Neuron (in vitro differentiated cells): Measurements from ENCODE around the gene ITM2B.
A peak's percentile ranks its signal among the peaks of the same experiment; 100 is the strongest.
"Not testable (repeated sequence)": the region's sequence is repeated elsewhere in the genome, so short reads cannot be mapped to it uniquely, and the experiment has no call there.

Experiments used
- H2AFZ ChIP-seq: one replicate; pipeline ENCODE4 v1.6.1; 2013; ENCODE audit warnings: low read depth, mild to moderate bottlenecking, inconsistent platforms, low read length, moderate library complexity
- H3K27me3 ChIP-seq: one replicate; pipeline ENCODE4 v1.6.1; 2013; ENCODE audit warnings: low read length; ENCODE audit not compliant: insufficient read depth
- H3K36me3 ChIP-seq: one replicate; pipeline ENCODE4 v1.6.1; 2013; ENCODE audit warnings: low read length; ENCODE audit not compliant: insufficient read depth
- H3K4me1 ChIP-seq: one replicate; pipeline ENCODE4 v1.6.1; 2013; ENCODE audit warnings: low read length; ENCODE audit not compliant: insufficient read depth
- H3K4me3 ChIP-seq: 2 replicates; pipeline ENCODE4 v1.5.1; 2013; ENCODE audit warnings: mild to moderate bottlenecking, low read length, moderate library complexity
- H3K9me3 ChIP-seq: one replicate; pipeline ENCODE4 v1.6.1; 2013; ENCODE audit warnings: low read length

ITM2B gene

GRCh38 chr13:48233046-48233888 lies at the start of gene ITM2B:
TSS of gene ITM2B (plus strand) at chr13:48233206. CDS start at chr13:48233361, 155 bp downstream.
- Histone ChIP-seq H3K4me1 (peaks cover 36% of the 10 kb centered on the region), H3K36me3 (no peaks in the 10 kb centered on the region), H2AFZ (peak within 1 kb of the TSS; percentile 73)

GRCh38 chr13:48184260-48184659 lies 48.7 kb upstream of the ITM2B start:
- H3K4me1 ChIP-seq, result no peaks in the 10 kb centered on the region
- H3K4me3 ChIP-seq, result no peak overlapping the region
- no peaks in the 10 kb centered on the region for H3K36me3 ChIP-seq
- H3K9me3 ChIP-seq, result no peaks in the 10 kb centered on the region
- no peaks in the 10 kb centered on the region for H3K27me3 ChIP-seq
- no peak overlapping the region for H2AFZ ChIP-seq

More at GRCh38 chr13:48233046-48233888, at the start of gene ITM2B:
- no peaks in the 10 kb centered on the region for H3K27me3 ChIP-seq
- H3K4me3 ChIP-seq, result peak within 1 kb of the TSS; percentile 89
- no peaks in the 10 kb centered on the region for H3K9me3 ChIP-seq

GRCh38 chr13:48185018-48185417 lies 48.0 kb upstream of the ITM2B start:
- Histone ChIP-seq H3K4me3 (no peak overlapping the region), H3K36me3 (no peaks in the 10 kb centered on the region)

DNA sequence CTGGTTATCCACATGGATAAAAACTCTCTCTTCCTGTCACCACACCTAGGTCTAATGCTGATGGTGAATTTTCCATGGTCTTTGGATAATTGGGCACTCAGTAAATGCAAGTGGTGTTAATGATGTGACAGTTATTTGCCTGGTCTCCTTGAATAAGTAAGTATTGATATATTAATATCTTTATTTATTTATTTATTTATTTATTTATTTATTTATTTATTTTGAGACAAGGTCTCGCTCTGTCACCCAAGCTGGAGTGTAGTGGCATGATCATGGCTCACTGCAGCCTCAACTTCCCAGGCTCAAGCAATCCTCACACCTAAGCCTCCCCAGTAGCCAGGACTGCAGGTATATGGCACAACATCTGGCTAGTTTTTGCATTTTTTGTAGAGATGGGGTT lies 46.3 kb upstream of the ITM2B start:
- H3K4me3 ChIP-seq, result no peak overlapping the region
- H3K27me3 ChIP-seq, result no peaks in the 10 kb centered on the region
- no peak overlapping the region for H2AFZ ChIP-seq
- no peaks in the 10 kb centered on the region for H3K36me3 ChIP-seq
- H3K4me1 ChIP-seq, result no peaks in the 10 kb centered on the region
- H3K9me3 ChIP-seq, result no peaks in the 10 kb centered on the region

More at GRCh38 chr13:48185018-48185417, 48.0 kb upstream of the ITM2B start:
- H3K27me3 ChIP-seq, result no peaks in the 10 kb centered on the region
- H3K9me3 ChIP-seq, result no peaks in the 10 kb centered on the region
- no peaks in the 10 kb centered on the region for H3K4me1 ChIP-seq
- no peak overlapping the region for H2AFZ ChIP-seq

DNA sequence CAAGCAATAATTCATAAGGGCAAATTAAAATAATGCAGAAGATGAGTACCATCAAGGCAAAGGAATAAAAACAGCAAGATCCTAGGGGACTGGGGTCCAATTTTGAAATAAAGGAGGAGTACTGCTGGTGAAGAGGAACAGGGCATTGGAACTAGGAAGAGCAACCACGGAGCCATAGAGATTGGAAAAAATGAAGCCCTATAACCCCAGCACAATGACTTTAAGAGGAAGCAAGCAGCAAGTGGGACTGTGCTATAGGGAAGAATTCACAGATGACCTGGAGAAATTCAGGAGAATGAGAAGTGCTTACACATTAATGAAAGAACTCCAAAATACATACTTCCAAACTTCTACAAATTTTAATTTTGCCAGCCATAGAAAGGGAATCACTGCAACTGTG lies 44.9 kb upstream of the ITM2B start:
- Histone ChIP-seq H3K36me3 (no peaks in the 10 kb centered on the region), H3K27me3 (no peaks in the 10 kb centered on the region), H3K4me1 (no peaks in the 10 kb centered on the region), H3K9me3 (no peaks in the 10 kb centered on the region), H2AFZ (no peak overlapping the region), H3K4me3 (no peak overlapping the region)

GRCh38 chr13:48188601-48189000 lies 44.4 kb upstream of the ITM2B start:
- no peak overlapping the region for H3K4me3 ChIP-seq
- H3K4me1 ChIP-seq, result no peaks in the 10 kb centered on the region
- no peaks in the 10 kb centered on the region for H3K36me3 ChIP-seq
- H3K9me3 ChIP-seq, result no peaks in the 10 kb centered on the region
- no peaks in the 10 kb centered on the region for H3K27me3 ChIP-seq
- no peak overlapping the region for H2AFZ ChIP-seq

- Histone ChIP-seq H3K27me3 (no peaks in the 10 kb centered on the region), H3K4me1 (no peaks in the 10 kb centered on the region), H3K36me3 (no peaks in the 10 kb centered on the region), H2AFZ (no peak overlapping the region), H3K9me3 (no peaks in the 10 kb centered on the region), H3K4me3 (no peak overlapping the region)
Measured at GRCh38 chr13:48189171-48189570, 43.8 kb upstream of the ITM2B start.

- Histone ChIP-seq H3K27me3 (no peaks in the 10 kb centered on the region), H3K4me1 (no peaks in the 10 kb centered on the region), H3K9me3 (no peaks in the 10 kb centered on the region), H3K36me3 (no peaks in the 10 kb centered on the region), H2AFZ (no peak overlapping the region), H3K4me3 (no peak overlapping the region)
Measured at GRCh38 chr13:48192411-48192935, 40.5 kb upstream of the ITM2B start.

DNA sequence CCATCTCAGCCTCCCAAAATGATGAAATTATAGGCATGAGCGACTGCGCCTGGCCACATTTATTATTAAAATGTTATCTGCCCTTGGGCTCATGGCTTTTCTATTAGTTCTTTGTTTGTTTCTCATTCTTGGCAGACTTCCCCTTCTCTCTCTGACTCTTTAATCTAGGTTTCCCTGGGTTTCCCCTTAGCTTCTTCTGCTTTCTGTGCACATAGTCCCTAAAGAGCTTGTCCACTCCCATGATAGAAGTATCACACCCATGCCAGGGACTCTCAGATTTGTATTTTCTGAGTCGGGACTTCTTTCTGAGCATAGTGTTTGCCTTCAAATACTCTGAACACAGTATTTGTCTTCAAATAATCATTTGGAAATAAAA lies 38.6 kb upstream of the ITM2B start:
- Histone ChIP-seq H3K9me3 (no peaks in the 10 kb centered on the region), H3K36me3 (no peaks in the 10 kb centered on the region), H3K27me3 (no peaks in the 10 kb centered on the region), H3K4me1 (no peaks in the 10 kb centered on the region), H2AFZ (no peak overlapping the region), H3K4me3 (no peak overlapping the region)

GRCh38 chr13:48199404-48199946 lies 33.5 kb upstream of the ITM2B start:
- Histone ChIP-seq H3K9me3 (no peaks in the 10 kb centered on the region), H3K4me1 (no peaks in the 10 kb centered on the region), H3K27me3 (no peaks in the 10 kb centered on the region)

DNA sequence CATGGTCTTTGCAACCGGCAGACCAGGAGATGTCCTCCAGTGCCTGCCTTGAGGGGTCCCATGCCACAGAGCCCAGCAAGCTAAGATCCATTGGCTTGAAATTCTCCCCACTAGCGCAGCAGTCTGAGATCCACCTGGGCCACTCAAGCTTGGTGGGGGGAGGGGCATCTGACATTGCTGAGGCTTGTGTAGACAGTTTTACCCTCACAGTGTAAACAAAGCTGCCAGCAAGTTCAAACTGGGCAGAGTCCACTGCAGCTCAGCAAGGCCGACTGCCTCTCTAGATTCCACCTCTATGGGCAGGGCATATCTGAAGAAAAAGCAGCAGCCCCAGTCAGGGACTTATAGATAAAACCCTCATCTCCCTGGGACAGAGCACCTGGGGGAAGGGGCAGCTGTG lies 32.0 kb upstream of the ITM2B start:
- no peaks in the 10 kb centered on the region for H3K36me3 ChIP-seq

More at GRCh38 chr13:48199404-48199946, 33.5 kb upstream of the ITM2B start:
- Histone ChIP-seq H2AFZ (no peak overlapping the region), H3K36me3 (no peaks in the 10 kb centered on the region), H3K4me3 (no peak overlapping the region)

DNA sequence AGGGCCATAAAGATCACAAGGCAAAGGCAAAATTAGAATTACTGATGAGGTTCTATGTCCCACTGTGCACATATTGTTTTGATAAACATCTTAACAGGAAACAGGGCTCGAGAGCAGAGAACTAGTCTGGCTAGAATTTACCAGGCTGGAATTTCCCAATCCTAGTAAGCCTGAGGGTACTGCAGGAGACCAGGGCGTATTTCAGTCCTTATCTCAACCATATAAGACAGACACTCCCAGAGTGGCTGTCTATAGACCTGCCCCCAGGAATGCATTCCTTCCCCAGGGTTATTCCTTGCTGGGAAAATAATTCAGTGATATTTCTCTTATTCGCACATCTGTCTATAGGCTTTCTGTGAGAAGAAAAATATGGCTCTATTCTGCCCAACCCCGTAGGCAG lies 25.8 kb upstream of the ITM2B start:
- not testable (repeated sequence) for H2AFZ ChIP-seq, H3K27me3 ChIP-seq, H3K9me3 ChIP-seq, H3K36me3 ChIP-seq, H3K4me1 ChIP-seq, H3K4me3 ChIP-seq

More for the DNA sequence above, 32.0 kb upstream of the ITM2B start:
- Histone ChIP-seq H2AFZ (no peak overlapping the region), H3K4me3 (no peak overlapping the region), H3K4me1 (no peaks in the 10 kb centered on the region), H3K9me3 (no peaks in the 10 kb centered on the region), H3K27me3 (no peaks in the 10 kb centered on the region)

GRCh38 chr13:48210178-48210577 lies 22.8 kb upstream of the ITM2B start:
- no peak overlapping the region for H3K4me3 ChIP-seq
- H3K4me1 ChIP-seq, result no peaks in the 10 kb centered on the region

More at GRCh38 chr13:48210178-48210577, 22.8 kb upstream of the ITM2B start:
- Histone ChIP-seq H3K27me3 (no peaks in the 10 kb centered on the region), H3K36me3 (no peaks in the 10 kb centered on the region), H3K9me3 (no peaks in the 10 kb centered on the region), H2AFZ (no peak overlapping the region)
